ENCODE measurements around the gene RAB8B.

- TF ChIP-seq, protein P1, sequence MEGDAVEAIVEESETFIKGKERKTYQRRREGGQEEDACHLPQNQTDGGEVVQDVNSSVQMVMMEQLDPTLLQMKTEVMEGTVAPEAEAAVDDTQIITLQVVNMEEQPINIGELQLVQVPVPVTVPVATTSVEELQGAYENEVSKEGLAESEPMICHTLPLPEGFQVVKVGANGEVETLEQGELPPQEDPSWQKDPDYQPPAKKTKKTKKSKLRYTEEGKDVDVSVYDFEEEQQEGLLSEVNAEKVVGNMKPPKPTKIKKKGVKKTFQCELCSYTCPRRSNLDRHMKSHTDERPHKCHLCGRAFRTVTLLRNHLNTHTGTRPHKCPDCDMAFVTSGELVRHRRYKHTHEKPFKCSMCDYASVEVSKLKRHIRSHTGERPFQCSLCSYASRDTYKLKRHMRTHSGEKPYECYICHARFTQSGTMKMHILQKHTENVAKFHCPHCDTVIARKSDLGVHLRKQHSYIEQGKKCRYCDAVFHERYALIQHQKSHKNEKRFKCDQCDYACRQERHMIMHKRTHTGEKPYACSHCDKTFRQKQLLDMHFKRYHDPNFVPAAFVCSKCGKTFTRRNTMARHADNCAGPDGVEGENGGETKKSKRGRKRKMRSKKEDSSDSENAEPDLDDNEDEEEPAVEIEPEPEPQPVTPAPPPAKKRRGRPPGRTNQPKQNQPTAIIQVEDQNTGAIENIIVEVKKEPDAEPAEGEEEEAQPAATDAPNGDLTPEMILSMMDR (IDR thresholded peaks at IDR 0.05) = no peak
- TF ChIP-seq POLR2A (IDR thresholded peaks at IDR 0.05) = no peak
Observed at GRCh38 chr15:63255489-63255990, 66.1 kb downstream of the RAB8B start.
